CD1c-positive myeloid dendritic cell (primary cell): ENCODE measurements around the gene CRIM1.
"Not testable (repeated sequence)": the region's sequence is repeated elsewhere in the genome, so short reads cannot be mapped to it uniquely, and the experiment has no call there.

ENCODE experiments used
- DNase-seq: peaks from one replicate; pipeline ENCODE4 v3.0.0-alpha.2; 2016; ENCODE audit errors: extremely low spot score

Gene CRIM1, protein sequence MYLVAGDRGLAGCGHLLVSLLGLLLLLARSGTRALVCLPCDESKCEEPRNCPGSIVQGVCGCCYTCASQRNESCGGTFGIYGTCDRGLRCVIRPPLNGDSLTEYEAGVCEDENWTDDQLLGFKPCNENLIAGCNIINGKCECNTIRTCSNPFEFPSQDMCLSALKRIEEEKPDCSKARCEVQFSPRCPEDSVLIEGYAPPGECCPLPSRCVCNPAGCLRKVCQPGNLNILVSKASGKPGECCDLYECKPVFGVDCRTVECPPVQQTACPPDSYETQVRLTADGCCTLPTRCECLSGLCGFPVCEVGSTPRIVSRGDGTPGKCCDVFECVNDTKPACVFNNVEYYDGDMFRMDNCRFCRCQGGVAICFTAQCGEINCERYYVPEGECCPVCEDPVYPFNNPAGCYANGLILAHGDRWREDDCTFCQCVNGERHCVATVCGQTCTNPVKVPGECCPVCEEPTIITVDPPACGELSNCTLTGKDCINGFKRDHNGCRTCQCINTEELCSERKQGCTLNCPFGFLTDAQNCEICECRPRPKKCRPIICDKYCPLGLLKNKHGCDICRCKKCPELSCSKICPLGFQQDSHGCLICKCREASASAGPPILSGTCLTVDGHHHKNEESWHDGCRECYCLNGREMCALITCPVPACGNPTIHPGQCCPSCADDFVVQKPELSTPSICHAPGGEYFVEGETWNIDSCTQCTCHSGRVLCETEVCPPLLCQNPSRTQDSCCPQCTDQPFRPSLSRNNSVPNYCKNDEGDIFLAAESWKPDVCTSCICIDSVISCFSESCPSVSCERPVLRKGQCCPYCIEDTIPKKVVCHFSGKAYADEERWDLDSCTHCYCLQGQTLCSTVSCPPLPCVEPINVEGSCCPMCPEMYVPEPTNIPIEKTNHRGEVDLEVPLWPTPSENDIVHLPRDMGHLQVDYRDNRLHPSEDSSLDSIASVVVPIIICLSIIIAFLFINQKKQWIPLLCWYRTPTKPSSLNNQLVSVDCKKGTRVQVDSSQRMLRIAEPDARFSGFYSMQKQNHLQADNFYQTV

GRCh38 chr2:36355151-36355889 lies at the start of gene CRIM1:
CRIM1 (plus strand) TSS chr2:36355778; CDS start chr2:36356293, 515 bp downstream.
- peak; percentile 75 for DNase-seq

DNA sequence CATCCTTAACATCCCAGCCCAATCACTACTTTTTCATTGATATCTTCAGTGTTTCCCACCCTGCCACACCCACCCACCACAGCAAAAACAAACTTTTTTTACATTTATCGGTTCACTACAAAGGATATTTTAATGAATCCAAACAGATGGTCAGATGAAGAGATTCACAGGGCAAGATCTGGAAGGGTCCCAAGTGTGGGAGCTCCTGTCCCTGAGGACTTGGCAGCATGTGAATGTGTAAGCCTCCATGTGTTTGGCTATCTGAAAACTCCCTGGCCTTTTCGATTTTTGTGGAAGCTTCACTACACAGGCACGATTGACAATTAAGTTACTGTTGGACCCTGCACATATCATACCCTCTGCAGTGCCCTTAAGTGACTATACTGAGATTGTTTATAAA lies 48.1 kb upstream of the CRIM1 start:
- DNase-seq, result no peak

DNA sequence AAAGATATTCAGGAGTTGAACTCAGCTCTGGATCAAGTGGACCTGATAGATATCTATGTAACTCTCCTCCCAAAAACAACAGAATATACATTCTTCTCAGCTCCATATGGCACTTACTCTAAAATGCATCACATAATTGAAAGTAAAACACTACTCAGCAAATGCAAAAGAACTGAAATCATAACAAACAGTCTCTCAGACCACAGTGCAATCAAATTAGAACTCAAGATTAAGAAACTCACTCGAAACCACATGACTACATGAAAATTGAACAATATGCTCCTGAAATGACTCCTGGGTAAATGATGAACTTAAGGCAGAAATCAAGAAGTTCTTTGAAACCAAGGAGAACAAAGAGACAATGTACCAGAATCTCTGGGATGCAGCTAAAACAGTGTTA lies 45.1 kb upstream of the CRIM1 start:
- not testable (repeated sequence) for DNase-seq

GRCh38 chr2:36318547-36318946 lies 37.0 kb upstream of the CRIM1 start:
- DNase-seq, result peak; percentile 4

DNA sequence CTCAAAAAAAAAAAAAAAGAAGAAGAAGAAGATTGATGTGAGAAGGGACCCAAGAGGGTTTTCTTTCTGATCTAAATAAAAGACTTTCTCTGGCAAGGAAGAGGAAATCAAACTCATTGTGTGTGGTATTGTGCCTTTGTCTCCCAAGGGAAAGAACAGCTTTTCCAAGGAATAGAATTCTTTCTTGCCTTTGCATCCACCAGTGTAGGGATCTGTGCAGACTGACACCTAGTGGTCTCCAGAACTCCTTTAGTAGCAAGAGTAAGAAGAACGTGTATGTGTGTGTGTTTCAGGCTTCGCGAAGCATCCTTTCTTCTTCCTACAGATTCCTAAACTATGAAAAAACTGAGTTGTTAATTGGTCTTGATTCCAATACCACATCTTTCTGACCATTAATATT lies 33.5 kb upstream of the CRIM1 start:
- DNase-seq, result no peak

- DNase-seq, result no peak
Measured at GRCh38 chr2:36326286-36326685, 29.3 kb upstream of the CRIM1 start.

DNA sequence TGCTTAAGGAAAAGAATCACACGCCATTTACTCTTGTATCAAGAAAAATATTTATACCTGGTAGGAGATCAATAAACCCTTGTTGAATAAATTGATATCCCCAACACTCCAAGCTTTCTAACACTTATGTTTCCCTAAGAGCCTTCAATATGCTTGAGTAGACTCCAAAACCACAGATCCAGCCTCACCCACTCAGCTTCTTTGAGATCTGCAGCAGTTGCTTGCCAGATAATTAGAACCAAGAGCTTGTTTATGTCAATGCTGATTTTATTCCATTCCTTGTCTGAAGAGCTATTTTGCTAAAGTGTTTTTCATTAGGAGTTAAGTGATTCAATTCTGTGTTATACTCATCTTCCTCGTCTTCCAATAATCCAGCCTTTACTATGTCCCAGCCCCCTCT lies 26.3 kb upstream of the CRIM1 start:
- DNase-seq, result no peak

DNA sequence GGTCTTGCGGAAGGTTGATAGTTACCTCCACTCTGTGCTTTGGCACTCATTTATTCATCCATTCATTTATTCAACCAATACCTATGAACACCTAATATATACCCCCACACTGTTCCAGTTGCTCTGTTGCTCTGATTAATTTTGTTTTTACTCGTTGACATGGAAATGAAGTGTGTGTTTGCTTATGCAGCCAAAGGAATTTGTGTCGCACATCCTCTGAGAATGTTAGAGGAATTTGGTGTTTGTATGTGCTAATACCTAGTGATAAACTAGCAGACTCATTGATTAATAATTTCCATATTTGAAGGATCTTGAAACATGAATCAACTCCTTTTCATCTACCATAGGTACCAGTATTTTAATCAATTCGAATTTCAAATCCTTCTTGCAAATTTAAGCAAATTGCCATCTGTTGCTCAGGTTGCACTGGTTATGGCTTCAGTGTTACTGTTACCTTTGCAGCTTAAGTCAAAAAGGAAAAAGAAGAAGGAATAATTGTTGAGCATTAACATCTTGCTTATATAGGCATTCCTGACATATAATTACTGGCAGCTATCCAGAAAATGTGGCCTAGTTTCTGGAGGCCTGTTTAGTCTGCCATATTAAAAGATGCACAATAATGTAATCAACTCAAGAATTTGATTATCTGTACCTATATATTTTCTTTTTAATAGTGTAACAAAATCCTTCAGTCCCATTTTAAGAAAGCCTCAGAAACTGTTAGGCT lies 25.7 kb upstream of the CRIM1 start:
- DNase-seq, result no peak

DNA sequence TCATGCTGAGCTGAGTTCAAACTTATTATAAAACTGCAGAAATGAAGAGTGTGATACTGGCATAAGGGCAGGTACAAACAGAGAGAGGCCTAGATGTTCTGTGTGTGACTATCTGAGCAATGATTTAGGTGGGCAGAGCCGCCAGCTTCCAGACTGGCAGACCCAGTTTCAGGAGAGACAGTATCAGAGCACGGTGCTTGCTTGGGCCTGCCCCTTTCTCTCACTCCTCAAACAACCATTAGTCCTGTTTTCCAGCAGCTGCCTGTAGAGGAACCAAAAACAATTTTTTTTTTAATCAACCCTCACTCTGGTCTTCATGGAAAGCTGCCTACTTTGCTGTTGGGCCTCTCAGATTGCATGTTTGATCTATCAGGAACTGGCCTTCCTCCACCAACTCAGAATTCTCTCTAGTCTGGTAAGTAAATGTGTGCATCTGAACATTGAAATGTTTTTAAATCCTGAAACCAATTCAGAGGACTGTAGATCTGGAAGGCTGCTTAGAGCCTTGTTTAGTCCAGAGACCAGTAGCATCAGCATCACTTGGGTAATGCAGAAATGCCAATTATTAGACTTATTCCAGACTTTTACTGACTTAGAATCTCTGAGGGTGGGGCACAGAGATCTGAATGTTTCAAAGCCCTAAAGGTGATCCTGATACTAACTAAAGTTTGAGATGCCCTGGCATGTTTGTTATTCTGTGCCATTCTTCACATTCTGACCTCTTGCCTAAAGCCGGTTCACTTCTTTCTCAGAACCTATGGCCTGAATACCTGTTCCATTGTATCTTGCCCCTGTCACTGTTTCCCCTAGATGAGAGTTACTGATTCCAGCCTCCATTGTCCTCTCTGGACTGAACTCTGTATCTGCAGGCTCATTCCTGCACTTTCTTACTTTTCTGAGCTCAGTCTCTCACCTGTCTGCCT lies 24.8 kb upstream of the CRIM1 start:
- DNase-seq, result no peak

DNA sequence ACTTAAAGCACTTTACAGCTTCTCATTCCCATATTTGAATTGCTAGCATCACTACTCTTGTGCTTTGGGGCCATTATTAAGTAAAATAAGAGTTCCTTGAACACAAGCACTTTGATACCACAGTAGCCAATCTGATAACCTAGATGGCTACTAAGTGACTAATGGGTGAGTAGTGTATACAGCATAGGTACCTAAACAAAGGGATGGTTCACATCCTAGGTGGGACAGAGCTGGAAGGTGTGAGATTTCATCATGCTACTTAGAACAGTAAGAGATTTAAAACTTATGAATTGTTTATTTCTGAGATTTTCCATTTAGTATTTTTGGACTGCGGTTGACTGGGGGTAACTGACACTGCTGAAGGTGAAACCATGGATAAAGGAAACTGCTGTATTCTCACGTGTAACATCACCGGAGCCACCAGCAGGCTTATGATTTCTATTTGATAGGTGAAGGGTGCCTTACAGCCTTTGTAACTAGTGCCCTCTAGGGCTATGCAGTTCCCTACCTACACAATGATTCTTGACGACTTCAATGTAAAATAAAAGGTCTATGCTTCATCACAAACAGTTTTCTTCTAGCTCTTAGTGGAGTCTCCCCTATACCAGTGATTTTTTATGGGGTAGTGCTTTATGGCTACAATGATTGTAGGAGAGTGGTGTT lies 22.1 kb upstream of the CRIM1 start:
- DNase-seq, result no peak

- DNase-seq, result no peak
Measured at GRCh38 chr2:36335597-36335996, 20.0 kb upstream of the CRIM1 start.

- no peak for DNase-seq
Measured at GRCh38 chr2:36336321-36336720, 19.3 kb upstream of the CRIM1 start.

- no peak for DNase-seq
Measured at GRCh38 chr2:36337354-36337753, 18.2 kb upstream of the CRIM1 start.

GRCh38 chr2:36338124-36338826 lies 17.3 kb upstream of the CRIM1 start:
- DNase-seq, result no peak

DNA sequence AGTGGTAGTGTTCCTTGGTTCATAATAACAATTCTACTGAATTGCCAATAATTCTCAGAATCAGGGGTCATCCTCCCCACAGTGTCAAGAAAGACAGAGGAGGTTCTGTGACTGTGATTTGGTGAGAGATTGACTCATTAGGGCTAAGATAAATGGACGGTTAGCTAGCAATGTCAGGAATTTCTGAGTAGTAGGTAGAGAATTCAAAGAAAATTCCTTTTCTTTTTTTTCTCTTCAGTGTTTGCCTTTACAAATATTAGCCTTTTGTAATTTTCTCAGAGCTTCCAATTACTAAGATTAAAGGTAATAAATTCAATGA lies 16.8 kb upstream of the CRIM1 start:
- no peak for DNase-seq

DNA sequence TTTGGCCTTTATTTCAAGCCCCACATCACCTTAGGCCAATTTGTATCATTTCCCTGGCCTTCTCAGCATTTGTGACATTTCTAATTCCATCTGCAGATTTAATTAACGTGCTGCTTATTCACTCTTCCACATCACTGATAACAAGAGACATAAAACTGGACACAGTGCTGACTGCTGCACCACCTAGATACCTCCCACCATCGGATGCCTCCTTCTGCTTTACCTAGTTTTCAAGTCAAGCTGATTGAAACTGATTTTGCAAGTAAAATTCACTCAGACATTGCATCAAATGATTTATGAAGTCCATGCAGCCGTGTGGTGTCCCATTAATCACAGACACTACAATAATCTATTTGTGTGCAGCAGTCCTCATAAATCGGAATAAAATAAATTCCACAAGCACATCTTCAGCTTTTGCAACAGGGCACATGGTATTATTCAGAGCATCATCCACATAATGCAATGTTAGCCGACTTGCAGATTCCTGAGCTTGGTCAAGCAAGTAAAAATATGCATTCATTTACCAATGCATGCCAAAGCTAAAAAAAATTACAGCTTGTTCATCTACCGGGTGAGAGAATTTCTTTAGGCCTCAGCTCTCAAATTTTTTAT lies 15.9 kb upstream of the CRIM1 start:
- DNase-seq, result no peak

DNA sequence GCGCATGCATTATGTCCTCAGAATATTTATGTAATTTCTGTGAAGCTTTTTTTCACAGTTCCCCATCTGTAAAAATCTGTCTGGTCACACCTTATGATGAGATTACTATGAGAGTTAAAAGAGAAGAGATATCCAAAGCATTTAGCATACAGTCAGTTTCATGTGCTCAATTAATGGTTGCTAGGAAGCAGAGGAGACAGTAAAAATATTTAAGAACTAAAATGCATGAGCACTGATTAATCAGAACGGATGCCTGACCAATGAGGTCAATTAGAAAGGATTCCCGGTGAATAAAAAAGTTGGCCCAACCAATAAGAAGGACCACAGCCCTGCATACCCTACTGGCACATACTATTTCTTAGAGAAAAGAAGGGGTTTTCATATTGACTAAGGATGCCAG lies 12.0 kb upstream of the CRIM1 start:
- DNase-seq, result no peak

DNA sequence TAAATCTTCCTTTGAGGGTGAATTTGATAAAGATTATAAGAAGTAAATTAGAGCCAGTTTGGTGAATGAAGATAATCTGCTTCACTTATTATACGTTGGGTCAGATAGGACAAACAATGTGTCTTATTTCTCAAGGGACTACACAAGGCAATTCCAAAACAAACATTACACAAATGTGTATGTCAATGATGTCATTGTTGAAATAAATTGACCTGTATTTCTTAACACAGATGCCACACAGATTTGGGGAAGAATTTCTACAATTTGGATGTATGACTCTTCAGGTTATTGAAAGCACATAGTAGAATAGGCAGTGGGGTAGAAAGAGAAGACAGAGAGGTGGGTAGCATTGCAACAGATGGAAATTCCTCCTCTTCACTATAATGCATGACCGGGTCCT lies 6.9 kb upstream of the CRIM1 start:
- DNase-seq, result no peak

DNA sequence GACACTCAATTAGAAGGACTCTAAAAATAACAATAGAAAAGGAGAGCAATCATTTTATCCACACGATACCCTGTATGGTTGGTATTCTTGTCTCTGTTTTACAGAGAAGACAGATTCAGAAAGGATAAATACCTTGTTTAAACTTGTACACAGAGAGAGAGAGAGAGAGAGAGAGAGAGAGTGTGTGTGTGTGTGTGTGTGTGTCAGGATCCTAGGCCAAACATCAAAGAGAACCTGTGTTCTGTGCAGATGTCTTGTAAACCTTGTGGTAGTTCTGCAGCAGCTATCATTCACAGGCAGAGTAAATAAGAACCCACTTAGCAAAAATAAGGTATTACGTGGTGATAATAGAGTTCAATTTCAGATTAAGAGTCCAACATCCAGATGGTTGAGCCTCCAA lies 4.3 kb upstream of the CRIM1 start:
- no peak for DNase-seq
